OCI-M1 (cell line): ENCODE data around the gene CHD6.

ENCODE experiments used
- DNase-seq: peaks from one replicate; lab custom pipeline; 2025; lab: John Stamatoyannopoulos, UW

Gene CHD6

DNA sequence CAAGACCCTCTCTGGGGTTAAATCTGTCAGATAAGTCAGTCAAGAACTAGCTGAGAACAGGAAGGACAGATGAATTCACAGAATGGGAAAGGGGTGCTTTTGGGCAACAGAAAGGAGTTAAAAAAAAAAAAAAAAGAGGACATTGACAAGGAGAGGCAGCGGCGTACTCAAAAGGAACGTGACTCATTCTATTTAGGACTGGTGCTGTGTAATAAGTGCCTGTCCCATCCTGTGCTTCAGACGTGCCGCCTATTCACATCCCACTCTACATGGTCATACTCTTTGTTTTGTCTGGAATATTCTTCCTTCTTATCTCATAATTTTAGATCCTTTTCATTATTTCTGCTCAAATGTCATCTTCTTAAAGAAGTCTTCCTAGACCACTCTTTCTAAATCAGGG lies 150.5 kb downstream of the CHD6 start:
- no peak for DNase-seq

DNA sequence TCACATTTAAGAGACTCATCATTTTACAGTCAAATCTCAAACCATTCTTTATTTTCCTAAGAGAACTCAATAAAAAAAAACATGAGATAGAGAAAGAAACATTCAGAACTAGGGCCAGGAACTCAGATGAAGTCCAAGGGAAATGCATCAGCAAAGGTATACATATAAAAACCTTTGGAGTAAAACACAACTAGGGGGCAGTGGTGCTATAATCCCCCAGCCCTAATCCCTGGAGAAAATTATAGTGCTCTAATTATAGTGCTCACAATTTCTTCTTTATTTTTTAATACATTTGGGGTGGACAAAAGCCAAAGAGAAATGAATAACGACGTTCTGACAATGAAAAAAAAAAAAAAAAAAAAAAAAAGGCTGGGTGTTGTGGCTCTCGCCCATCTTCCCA lies 151.0 kb downstream of the CHD6 start:
- DNase-seq: no peak

DNA sequence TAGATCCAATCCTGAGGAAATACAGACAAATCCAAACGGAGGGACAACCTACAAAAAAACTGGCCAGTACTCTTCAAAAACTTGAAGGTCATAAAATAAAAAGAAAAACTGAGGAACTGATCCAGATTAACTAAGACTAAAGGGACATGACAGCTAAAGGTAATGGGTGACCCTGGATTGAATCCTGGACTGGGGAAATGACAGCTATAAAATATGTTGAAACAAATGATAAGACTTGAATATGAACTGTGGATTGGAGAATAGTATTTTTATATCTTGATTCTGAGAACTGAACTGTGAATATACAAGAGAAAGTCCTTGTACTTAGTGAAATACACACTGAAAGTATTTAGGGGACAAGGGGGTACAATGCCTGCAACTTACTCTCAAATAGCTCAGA lies 154.6 kb downstream of the CHD6 start:
- no peak for DNase-seq

DNA sequence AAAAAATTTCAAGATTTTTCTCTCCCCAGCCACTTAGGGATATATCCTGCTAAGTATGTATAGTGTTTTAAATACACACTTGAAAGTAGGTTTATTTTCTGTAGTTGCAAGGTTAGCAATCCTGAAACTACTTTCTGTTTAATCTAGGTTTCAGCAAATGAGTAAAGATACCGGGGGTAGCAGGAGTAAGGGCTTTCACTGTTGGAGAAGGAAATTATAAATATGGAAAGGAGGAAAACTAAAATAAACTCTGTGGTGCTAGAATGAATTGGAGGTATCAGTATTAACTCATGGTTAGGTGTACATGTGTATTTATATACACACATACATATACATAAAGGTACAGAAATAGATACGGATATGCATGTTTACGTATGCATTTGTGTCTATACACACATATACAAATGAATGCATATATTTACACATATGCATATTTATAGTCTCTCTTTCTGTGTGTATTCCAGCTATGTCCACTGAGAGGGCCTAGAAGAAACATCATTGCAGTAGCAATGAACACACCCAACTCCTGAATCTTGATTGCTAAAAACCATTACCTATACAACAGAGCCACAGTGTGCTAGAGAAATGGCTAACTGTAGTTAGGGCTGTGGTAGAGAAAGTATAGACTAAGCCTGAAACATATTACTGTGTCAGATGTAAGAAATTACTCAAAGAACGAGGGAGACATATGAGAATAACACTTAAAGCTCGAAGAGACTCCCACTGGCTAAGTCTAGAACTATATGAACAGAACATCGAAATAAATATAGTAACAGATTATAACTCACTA lies 155.6 kb downstream of the CHD6 start:
- DNase-seq: no peak

DNA sequence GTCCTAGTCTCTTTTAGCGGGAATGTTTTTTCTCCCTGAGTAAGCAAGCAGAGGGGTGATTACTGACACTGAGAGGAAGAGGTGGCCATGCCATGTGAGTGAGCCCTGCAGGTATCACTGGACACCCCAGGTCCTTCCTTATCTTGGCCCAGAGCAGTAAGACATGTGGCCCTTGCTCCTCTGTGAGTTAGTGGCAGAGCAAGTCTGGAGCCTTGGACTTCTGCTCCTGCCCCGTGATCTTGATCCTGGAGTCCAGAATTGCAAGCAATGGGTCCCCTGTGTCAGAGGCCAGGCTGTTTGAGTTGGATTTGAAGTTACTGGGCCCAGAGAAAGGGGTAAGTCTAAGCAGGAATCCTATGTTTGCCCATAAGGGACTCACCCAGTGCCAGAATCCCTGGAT lies 159.4 kb downstream of the CHD6 start:
- no peak for DNase-seq

DNA sequence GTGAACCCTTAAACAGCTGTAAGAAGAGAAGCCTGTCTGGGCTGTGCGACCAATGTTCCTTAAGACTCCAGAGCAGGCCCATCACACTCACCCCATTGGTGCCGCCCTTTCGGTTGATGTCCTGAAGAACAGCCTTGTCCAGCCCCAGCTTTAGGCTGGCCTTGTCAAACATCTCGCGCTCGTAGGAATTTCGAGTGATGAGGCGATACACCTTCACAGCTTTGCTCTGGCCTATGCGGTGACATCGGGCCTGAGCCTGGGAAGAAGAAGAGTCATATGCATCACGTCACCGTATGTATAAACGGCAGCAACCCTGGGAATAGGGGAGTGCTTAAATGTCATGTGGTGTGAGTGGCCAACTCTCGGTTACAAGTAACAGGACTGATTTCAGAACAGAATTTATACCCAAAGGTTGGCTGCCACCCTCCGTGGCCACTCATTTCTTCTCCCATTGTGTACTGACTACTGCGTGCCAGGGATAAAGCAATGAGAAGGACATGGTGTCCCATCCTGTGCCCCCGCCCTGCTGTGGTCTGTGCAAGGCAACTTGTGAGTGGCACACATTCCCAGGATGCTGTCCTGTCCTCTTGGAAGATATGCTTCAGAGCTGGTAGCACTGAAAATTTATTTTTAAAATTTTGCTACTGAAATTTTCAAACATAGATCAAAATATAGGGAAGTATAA lies 160.9 kb downstream of the CHD6 start:
- DNase-seq: no peak

DNA sequence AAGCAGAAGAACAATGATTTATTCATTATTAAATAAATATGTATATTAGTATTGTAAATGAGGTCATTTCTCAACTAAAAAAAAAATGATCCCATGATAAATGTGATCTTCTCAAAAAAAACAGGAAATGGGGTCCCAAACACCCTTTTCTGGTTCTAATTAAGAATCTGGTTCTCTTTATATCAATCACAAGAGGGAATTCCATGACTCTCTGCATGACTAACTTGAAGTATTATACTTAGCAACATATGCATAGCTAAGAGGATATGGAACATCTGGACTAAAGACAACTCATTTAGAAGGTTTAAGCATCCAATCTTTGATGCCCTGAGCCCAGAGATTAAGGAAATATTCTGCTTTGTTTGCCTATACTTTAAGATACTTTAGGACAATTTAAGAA lies 161.8 kb downstream of the CHD6 start:
- no peak for DNase-seq

DNA sequence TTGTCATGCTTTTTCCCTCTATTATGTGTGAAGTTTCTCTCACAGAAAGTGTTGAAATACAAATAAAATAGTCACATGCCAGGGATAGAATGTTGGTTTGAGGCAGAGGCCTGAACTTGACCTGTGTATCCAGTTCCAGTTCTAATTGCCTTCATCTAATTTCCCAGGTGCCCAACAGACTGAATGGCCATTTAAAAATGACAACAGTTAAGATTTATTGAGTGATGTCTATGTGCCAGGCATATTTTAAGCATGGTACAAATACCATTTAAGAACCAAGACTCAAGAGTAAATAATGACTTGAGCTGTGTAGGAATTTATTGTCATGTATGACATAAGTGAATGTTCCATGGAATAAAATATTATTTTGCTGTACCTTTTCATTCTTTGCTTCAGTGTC lies 163.9 kb downstream of the CHD6 start:
- no peak for DNase-seq

DNA sequence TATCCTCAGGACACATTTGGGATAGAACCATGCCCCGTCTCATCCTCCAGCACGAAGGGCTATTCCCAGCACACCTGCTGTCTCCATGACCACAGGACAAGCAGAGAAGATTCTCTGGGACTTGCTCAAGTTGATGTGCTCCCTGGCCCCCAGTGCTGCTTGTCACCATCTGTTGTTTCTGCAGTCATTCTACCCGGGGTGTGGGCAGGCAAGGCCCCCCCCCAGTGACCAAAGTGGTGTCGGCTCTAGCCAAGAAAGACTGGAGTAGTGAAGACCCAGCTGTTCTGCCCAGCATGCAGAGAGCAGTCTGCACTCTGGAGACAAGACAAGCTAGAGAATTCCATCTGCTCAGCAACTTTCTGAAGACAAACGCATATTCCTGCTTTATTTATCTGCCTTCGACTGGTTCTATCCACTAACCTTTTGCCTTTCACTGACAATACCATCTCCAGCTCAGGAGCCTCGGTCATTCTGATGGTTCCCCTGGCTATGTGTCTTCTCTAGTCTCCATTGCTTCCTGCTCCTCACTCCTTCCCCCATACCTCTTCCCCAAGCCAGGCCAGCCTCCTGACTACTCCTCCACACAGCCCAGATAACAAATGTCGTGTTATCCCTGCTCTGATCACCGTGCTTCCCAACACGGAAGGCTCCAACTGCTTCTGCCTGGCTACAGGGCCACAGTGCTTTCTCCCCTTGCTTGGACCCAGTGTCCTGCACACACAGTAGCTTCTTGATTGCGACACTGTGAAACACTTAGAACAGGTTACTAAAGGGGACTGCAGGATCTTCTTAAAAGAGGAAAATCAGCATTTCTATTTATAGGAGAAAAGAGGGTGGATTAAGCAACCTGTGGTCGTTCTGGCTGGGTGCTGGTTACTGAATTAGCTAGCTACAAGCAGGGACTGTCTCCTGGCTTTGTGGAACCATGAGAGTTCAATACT lies 164.9 kb downstream of the CHD6 start:
- peak; percentile 16 for DNase-seq

DNA sequence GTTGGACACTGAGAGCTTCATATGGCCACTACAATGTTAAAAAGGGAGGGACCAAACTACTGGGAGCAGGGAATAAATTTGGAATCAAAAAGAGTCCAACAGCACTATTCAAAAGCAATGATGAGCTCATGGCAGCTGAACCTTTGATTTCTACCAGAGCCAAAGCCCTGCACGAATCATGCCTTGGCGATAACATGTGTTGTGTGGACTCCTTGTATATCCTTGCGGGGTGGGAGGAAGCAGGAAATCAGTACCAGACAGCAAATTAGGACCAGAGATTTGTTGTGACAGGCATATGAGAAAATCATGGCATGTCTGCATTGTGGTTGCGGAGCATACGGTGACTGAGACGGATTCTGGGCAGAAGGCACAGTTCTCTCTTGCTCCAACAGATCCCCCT lies 166.0 kb downstream of the CHD6 start:
- no peak for DNase-seq

DNA sequence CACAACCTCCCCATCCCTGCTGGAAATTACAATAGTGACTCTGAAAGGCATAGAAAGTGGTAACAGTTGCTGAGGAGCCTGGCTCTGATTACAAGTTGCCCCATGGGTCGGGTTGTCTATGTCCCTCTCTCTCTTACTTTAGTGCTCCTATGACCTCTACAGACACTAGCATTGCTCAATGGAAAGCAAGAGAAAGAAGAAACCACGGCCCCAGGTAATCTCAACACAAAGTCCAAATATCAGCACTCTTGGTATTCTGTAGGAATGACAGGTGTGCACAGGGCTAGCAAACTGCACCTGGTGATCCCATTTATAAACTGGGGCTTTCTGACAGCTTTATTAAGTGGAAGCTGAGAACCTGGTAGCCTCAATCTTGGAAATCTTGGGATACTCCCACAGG lies 171.2 kb downstream of the CHD6 start:
- no peak for DNase-seq

DNA sequence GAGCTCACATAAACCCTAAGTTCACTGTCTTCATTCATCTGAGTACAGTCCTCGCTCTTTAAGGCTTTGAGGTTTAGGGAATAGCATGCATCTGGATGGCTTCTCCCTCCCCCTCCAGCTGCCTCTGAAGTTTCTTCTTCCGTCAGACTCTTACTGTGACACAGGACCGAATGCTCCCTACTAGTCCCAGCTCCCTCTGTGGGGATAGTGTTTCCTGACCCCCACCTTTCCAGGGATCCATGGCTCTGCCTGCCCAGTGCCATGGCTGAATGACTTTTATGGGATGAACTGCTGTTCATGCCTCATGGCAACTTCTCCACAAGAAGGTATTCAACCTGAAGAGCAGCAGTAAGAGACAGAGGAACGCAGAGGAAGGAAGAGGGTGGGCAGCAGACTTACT lies 171.7 kb downstream of the CHD6 start:
- no peak for DNase-seq

DNA sequence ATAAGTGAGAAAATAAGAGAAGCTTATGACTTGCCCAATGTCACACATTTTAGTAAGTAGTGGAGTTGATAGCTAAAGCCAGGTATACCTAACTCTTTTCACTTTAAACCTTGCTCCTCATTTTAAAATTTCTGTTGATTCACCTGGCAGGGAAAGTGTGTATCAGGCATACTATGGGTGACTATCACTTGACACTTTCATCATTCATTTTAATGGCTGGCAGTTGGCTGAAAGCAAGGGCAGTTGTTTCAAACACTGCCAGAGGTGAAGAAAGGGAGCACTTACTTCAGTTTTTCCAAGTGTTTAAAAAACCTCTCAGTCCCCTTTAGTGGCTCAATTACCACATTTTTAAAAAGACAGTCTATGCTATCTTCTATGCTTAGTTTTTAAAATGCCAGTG lies 173.4 kb downstream of the CHD6 start:
- no peak for DNase-seq

DNA sequence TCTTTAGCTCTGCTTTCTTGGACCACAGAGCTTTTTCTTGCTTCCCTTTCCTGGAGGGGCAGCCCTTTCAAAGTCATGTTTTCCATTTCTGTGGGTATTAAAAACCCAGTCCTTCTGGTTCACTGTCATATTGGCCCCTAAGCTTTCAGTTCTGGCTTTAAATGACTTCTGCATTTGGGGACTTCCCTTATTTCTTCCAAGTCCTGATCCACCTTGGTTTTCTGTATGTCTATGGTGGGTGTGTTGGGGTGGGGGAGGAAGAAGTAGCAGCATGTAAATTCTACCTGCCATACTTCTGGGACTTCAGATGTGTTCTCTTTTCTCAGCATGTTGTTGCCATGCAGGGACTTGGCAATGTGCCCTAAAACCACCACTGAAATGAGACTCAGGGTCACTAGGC lies 174.5 kb downstream of the CHD6 start:
- peak; percentile 29 for DNase-seq

DNA sequence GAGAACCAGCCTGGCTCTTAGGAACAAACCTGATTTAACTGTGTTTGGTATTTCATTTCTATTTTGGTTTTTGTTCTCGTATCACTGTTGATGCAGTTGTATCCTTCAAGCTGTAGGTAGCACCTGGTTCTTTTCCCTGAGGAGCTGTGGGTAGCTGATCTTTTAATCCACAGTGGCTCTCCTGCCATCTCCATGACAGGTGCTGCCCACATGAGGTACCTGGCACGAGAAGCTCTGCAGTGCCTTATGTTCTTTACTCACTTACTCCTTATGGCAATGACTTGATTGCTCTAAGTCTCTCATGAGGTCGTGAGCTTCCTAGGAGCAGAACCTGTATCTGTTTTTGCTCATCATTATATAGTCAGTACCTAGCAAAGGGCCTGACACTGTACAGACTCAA lies 177.3 kb downstream of the CHD6 start:
- DNase-seq: no peak

DNA sequence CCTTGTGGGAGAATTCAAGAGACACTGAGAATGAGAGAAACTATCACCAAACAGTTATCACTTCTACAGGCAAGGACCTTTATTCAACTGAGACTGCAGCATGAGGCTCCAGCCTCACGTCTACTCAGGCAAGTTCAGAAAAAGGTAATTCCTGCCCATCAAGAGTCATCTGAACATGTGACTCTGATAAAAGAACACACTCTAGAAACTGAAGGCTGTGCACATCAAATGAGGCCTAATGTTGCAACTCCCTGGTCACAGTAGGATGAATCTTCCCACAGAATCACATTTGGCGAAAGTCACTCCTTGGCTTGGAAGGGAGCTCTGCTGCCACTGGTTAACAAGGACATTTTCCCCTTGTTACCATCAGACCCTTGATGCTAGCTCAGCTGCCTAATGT lies 180.3 kb downstream of the CHD6 start:
- DNase-seq: no peak

DNA sequence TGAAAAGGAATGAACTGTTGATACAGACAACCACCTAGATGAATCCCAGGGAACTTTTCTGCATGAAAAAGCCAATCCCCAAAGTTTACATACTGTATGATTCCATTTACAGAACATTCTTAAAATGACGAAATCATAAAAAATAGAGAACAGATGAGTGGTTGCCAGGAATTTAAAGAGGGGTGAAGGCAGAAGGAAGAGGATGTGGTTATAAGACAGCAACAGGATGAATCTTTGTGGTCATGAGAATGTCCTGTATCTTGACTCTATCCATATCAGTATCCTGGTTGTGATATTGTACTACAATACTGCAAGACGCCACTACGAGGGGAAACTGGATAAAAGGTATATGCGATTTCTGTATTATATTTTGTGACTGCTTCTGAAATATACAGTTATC lies 181.5 kb downstream of the CHD6 start:
- no peak for DNase-seq

DNA sequence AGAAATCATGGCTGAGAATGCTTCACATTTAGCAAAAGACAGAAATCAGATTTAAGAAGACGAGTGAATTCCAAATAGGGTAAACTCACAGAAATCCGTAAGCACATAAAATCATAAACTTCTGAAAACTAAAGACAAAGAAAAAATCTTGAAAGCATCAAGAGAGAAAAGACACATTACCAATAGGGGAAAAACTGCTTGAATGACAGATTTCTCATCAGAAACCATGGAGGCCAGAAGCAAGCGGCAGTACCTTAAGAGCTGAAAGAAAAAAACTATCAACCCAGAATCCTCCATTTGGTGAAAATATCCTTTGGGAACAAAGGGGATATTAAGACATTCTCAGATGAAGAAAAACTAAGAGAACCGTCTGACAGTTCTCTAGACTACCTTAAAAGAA lies 185.0 kb downstream of the CHD6 start:
- no peak for DNase-seq

DNA sequence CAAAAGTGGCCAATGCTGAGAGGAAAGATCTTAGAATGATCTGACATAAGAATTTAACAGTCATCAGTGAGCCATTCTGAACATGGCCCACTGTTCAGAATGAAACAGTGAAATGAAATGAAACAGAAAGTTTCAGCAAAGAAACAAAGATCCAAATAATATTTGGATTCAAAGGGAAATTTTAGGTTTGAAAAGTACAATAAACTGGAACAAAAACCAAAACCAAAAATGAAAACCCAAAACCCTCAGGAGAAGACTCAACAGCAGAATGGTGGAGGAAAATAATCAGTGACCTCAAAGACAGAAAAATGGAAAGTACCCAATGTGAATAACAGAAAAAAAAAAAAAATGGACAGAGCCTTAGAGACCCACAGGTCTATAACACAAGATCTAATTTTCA lies 185.4 kb downstream of the CHD6 start:
- no peak for DNase-seq

DNA sequence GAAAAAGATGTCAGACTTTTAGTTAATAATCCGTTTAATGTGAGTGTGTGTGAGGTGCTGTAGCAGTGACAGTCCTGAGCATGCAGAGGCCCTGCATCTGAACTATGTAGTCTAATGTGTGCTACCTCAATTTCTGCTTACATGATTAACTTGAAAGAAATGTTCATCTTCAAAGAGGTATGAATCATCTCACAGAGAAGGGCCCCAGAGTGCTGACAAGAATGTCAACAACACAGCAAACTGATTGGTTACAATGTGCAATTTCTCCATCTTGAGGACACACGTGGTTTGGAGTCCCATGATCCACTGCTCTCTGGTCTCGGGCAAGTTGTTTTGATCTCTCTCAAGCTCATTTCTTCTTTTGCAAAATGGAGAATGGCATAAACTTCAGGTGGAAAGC lies 189.9 kb downstream of the CHD6 start:
- DNase-seq: peak; percentile 33

DNA sequence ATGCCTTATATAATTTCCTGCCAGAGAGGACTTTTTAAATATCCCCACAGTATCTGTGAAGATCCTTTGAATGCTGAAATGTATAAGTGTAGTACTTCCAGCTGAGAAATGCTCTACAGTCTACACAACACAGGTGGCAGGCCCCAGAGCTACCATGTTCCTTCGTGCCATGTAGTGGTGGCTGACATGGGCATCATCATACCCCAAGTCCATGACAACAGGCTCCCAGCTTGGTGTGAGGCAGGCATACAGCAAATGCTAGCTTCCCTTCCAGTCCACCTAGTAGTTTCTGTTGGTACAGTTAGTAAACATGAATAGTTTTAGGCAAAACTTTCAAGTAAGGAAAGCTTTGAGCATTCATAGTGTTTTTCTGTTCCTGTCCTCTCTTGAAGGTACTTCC lies 190.3 kb downstream of the CHD6 start:
- DNase-seq: peak; percentile 20

DNA sequence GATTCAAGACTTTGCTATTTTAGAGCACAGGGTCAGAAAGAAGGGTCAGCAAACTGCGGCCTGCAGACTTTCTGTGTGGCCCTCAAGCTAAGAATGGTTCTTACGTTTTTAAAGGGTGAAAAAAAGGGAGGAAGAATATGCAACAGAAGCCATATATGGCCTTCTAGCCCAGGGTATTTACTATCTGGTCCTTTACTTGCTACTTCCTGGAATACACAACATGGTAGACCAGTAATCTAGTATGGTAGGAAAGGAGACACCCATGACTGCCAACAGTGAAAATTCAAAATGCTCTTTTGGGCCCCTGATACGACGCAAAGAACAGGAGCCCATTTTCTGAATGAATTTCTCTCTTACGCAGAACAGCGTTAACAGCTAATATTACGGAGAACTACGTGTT lies 191.2 kb downstream of the CHD6 start:
- peak; percentile 22 for DNase-seq
